Medulla oblongata (tissue), 1 donor: ENCODE measurements around the gene MPRIP.
"Not testable (repeated sequence)": the region's sequence is repeated elsewhere in the genome, so short reads cannot be mapped to it uniquely, and the experiment has no call there.

Experiments used
- DNase-seq: peaks from one replicate; pipeline ENCODE4 v3.0.0-alpha.2; 2015; ENCODE audit errors: extremely low spot score

Gene MPRIP

GRCh38 chr17:17011043-17011907, 31.0 kb upstream of the MPRIP start:
- DNase-seq: not testable (repeated sequence)

DNA sequence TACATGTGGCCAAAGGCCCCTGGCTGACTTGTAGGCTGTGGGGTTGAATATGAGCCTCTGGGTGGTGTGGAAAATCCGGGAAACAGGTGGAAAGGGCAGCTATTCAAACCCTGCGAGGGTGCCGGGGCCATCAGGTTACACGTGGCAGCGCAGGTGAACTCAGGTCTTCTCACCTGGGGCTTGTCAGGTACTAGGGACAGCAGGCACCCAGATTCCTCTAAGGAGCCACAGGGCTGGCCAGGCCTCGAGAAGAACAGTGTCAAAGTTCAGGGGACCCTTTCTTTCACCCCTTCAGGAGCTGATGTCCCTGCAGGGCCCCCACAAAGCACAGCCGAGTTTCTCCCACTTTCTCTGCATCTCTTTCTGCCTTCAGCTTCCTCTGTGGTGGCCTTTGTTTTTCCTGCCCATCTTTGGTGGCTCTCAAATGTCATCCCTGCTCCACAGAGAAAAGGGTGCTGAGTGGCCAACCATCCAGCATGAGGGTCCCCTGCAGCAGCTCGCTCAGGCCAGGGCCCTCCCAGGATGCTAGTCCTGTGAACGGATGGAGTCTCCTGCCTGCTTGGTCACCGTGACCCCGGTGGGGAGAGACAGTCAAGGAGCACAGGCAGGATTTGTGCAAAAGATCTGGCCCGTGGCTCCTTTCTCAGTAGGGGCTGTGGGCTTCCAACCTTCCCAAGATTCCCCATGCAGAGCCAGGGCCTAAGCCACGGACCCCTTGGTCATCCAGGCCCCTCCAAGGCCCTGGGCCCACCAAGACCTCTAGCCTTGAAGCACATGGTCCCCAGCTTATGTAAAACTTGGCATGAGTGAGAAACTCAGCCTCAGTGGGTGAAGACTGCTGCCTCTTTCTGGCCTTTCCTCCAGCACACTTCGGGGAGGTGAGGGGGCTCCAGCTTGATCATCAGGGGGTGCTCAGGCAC, 28.2 kb upstream of the MPRIP start:
- DNase-seq: not testable (repeated sequence)

GRCh38 chr17:17014748-17015124, 27.5 kb upstream of the MPRIP start:
- not testable (repeated sequence) for DNase-seq

DNA sequence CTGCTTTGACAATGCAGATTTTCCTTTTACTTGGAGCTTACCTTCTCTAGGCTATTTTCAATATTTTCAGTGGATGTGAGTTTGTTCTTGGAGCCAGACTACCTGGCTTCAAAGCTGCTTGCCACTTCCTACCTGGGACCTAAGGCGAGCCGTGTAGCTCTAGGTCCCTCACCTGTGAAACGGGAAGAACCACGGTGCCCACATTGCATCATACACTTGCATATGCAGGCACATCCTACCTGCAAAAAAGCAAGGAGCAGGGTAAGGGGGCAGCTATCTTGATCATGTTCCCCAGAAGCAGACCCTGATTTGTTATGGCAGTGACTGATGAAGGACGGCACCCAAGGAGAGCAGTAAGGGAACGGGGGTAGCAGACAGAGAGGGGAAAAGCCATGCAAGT, 27.0 kb upstream of the MPRIP start:
- DNase-seq: no peak

GRCh38 chr17:17016199-17017197, 25.8 kb upstream of the MPRIP start:
- peak; percentile 30 for DNase-seq

- DNase-seq: no peak
Measured at GRCh38 chr17:17017343-17018014, 24.8 kb upstream of the MPRIP start.

GRCh38 chr17:17018021-17018441, 24.2 kb upstream of the MPRIP start:
- DNase-seq: no peak

DNA sequence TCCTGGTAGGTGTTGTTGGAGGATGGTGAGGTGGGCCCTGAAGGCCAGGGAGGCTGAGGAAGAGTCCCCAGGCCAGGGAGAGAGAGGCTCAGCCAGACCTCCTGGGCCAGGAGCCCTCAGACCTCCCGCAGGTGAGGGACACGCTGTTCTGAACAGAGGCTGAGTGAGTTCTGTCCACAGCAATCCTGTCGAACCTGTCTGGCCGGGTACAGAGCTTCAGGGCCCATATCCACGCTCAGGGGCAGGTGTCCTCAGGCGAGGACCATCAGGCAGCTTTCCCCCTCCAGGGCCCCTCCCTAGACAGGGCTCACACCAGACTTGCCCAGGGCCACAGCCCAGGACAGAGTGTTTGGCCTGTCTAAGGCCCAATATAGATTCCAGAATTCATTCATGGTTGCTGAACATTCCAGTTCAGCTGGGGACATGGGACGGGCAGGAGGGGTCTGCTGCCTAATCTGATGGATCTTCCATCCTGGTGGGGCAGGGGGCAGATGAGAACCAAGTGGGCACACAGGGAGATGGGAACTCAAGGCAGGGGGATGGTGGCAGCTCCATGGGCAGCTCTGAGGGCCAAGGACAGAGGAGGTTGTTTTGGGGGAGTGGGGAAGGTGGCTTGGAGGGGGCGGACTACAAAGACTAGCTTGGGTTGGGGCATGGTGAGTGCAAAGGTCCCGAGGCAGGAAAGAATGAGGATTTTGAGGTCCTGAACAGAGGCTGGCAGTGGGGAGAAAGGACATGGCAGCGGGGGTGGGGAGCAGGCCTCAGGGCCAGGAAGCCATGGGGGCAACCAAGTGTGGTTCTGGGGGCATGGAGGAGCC, 23.4 kb upstream of the MPRIP start:
- no peak for DNase-seq

DNA sequence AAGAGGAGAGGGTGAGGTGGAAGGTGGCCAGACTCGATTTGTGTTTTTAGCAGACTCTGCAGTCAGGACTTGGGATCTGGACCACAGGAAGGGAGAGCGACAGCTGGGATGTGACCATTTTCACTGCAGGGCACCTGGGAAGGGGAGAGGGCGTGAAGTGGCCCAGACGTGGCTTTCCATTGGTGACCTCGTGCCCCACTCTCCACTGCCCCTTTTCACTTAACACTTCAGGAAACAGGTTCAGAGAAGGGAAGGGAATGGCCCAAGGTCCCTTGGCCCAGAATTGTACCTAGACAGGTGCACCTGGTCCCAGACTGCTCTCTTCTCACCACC, 22.9 kb upstream of the MPRIP start:
- DNase-seq: no peak

GRCh38 chr17:17019891-17020456, 22.3 kb upstream of the MPRIP start:
- DNase-seq: no peak

GRCh38 chr17:17020821-17021193, 21.4 kb upstream of the MPRIP start:
- DNase-seq: no peak

GRCh38 chr17:17021194-17021863, 20.9 kb upstream of the MPRIP start:
- DNase-seq: peak; percentile 52

- no peak for DNase-seq
Measured at GRCh38 chr17:17022011-17022410, 20.2 kb upstream of the MPRIP start.

GRCh38 chr17:17022456-17022855, 19.8 kb upstream of the MPRIP start:
- no peak for DNase-seq

DNA sequence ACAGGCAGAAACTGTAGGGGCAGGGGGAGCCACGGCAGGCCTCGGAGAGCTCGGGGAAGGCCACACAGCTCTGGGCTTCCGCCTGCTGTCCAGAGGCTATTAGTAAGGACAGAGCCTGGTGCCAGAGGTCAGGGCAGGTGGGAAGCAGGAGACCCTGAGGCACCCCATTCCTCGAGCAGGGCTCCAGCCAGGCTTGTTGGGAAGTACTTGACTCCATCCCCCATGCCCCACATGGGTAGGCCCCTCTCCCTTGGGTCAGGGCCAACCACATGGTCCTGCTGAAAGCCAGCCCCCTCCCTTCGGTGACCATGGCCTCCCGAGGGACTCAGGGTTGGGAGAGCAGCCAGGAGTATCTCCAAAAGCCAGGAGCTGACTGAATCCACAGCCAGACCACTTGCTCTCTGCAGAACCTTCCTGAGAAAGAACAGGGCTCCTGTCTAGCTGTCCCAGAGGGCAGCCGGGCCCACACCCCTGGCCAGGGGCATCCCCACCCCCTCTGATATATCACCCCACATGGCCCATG, 17.4 kb upstream of the MPRIP start:
- DNase-seq: no peak

DNA sequence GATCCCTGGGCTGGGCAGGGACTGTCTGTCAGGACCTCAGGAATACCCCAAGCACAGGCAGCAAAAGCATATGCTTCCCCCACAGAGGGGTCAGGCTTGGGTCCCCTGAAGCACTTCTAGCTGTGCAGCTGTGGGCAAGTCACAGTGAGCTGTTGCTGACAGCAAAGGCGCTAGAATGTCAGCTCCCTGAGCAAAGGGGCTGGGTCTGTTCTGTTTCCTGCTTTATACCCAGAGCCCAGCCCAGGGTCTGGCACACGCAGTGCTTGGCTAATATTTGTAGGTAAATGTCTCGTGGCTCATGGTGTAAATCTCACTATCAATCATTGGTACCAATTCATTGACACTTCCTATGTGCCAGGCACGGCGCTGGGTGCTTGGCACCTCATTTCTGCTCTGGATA, 16.6 kb upstream of the MPRIP start:
- DNase-seq: no peak

GRCh38 chr17:17026163-17026562, 16.1 kb upstream of the MPRIP start:
- DNase-seq: no peak

- no peak for DNase-seq
Measured at GRCh38 chr17:17027442-17028058, 14.7 kb upstream of the MPRIP start.
